GM19467 (cell line): ENCODE results near the gene ATXN1.

Experiments
- ATAC-seq: cut with Tn5 transposase; IDR thresholded peaks from one replicate; pipeline ENCODE4 v1.9.1; 2021; ENCODE audit warnings: mild to moderate bottlenecking, moderate library complexity; ENCODE audit not compliant: unreplicated experiment

The ATXN1 gene

DNA sequence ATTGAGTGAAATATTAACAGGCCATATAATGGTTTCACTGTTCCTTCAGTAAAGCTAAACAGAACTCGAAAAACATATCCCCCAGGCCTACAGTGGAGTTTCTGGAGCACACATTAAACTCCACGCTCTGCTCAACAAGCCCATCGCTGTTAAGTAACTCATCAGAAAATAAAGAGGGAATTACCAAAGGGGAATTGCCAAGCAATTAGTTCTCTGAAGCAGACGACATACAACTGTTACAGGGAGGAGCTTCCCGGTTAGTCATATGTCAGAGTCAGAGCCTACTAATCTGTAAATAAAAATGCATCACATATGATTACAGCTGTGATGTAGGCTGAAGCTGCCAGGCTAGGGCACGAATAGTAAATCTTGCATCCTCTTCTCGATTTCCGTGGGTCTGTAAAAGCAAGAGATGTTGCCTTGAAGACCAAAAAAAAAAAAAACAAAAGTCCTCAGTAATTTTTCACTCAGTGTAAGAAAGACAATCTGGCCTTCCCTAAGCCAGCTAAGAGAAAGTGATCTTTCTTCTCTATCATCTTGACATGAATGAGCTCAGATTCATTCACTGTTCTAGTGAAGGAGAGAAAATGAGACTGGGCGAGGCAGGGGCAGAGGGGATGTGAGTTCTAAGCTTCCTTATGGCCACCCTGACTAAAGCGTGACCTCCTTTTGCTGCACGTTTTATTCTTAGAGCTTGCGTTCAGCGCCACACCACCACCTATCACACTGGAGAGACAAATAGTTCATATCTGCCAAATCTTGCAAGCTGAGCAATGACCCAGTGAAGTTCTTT lies 13.8 kb downstream of the ATXN1 start:
- ATAC-seq: no peak

DNA sequence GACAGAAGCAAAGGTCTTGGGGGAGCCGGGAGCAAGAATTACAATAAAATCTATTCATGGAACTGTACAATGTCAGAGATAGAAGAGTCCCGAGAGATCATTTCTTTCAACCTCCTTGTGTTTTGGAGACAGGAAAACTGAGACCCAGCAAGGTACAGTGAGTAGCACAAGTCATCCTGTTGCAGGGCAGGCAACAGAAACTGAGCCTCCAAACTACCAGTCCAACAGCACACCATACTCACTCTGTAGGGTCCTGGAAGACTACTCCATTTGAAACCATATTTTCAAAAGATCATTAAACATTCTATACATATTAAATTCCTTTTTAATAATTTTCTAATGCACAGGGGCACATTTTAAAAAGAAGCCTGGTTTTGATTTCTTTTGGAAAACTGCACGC lies 14.4 kb downstream of the ATXN1 start:
- no peak for ATAC-seq

DNA sequence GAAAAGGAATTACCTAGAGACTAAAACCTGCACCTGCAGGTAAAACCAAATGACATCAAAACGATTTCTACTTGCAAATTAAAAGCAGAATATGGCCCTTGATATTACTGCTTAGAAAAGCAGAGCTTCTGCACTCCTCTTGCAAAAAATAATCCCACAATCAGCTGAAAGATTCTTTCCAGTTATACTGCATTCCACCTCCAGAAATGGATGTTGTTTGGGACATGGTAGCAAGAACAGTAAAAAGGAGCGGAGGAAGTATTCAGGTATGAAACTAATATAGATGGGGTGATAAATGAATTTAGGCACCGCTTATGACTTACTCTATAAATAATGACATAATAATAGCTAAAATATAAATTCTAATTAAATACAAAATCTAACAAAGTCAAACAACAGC lies 14.9 kb downstream of the ATXN1 start:
- no peak for ATAC-seq

DNA sequence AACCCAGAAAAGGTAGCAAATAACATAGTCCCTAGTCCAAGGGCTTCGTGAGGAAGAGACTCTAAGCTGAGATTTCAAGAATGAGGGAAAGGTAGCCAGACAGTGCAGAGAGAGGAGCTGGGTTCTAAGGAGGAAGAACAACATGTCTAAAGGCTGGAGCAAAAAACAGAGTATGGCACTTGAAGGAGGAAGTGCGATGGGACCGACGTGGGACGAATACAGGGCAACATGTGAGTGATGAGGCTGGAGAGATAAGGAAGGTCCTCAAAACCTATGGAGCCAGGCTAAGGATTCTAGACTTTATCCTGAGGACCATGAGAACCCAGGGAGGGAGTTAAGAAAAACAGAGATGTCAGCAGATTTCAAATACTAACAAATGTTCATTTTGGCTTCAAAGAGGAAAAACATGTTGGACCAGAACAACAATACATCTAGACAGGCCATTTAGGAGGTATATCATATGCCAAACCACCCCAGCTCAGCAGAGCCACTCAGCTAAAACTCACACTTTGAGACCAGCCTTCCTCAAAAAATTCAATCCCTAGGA lies 17.5 kb downstream of the ATXN1 start:
- ATAC-seq: no peak

DNA sequence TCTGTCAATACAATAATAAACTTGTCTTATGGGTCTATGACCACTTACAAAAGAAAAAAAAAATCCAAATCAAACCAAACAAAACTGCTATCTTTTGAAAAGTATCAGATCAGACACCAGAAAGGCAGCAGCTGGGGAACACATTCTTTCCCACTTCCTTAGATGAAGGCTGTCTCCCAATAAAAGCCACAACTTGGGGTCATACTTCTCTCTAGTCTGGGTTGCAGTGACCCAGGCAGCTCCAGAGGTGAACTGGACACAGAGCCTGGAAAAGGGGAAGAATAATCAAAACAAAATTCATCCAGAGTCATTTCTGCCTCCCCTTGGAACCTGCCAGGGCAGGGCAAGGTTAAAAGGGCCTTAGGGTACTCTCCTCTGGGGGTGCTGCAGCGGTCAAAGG lies 19.1 kb downstream of the ATXN1 start:
- ATAC-seq: no peak

DNA sequence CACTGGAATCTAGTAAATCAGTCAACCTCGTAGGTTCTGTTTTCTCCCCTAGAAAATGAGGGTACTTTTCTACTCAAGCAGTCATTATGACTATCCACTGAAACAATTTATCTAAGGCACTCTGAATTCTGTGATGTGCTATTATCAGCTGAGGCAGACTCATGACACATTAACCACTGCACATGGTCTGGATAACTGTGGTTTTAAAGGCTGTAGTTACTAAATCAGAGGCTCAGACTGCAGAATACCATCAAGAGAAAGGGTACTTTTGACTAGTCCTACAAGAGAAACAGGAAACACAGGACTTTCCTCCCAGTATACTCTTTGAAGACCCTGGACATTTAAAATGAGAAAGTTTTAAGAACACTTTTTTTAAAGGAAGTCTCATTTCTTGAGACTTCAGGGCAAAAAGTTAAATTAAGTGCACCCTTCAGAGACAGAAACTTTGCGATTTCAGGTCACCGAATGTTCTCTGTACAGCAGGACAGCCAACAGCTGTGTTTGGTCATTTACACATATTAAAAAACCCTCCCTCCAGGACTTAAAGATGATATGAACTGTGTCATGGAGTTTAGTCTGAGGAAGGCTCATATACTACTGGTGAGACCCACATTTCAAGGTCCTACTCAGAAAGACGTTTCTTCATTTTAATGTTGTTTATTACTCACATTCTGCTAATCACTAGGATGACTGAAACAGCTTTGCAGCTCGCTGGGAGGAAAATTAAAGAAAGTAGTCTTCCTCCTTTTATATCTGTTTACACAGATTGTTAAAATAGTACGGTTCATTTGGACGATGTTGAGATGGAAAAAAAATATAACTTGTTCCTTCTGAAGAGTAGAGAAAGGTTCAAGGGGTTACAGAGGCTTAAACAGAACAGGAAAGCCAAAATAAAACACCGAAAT lies 19.9 kb downstream of the ATXN1 start:
- ATAC-seq: no peak

DNA sequence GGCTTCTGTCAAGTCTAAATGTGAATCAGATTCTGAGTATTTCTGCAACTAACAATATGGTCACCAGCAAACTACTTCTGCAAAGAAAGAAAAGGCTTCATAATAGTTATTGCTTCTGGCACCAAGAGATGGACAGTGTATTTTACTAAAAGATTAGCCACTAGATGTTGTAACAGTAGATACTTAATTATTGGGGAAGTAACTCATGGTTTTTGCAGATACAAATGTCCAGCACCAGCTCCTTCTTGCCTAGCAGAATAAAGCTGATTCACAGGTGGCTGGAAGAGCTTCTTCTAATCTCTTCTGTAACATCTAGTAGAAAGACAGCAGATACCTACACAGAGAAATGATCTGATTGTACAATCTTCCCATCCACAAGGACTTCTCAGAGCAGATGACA lies 21.2 kb downstream of the ATXN1 start:
- no peak for ATAC-seq

DNA sequence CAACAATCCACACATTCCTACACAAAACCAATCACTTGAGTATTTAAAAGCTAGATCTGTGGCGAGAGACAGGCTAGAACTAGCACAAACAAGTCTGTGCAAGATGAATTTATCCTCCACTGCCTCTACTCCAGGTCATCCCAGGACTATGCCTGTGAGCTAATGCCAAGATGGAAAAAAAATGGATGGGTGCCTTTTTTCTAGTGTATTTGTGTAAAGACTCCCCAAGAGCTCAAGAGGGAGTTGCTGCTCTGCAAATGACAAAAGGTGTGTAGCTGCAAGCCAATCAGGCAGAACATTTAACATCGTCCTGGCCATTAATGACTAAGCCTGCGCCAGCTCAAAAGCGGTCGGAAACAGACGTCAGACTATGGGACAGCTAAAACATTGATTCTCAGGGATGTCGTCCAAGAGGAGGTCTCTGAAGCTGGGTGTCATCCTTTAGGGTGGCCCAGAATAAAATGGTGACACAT lies 21.9 kb downstream of the ATXN1 start:
- ATAC-seq: no peak

DNA sequence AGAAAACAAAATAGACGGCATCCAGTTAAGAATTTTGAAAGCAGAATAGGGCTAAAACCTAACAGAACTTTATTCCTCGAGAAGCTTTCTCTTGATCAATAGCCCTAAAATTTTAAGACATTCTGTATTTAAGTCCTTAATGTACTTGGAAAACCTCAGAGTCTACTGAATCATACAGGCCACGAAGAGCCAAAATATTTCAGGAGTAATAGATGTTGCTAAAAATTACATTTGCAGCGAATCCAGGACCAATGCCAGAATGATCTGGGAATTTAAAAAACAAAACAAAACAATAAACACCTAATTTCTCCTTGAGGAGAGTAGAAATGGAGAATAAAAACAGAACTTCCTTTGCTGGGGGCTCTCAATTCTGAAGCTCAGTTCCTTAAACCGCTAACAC lies 23.3 kb downstream of the ATXN1 start:
- ATAC-seq: no peak

DNA sequence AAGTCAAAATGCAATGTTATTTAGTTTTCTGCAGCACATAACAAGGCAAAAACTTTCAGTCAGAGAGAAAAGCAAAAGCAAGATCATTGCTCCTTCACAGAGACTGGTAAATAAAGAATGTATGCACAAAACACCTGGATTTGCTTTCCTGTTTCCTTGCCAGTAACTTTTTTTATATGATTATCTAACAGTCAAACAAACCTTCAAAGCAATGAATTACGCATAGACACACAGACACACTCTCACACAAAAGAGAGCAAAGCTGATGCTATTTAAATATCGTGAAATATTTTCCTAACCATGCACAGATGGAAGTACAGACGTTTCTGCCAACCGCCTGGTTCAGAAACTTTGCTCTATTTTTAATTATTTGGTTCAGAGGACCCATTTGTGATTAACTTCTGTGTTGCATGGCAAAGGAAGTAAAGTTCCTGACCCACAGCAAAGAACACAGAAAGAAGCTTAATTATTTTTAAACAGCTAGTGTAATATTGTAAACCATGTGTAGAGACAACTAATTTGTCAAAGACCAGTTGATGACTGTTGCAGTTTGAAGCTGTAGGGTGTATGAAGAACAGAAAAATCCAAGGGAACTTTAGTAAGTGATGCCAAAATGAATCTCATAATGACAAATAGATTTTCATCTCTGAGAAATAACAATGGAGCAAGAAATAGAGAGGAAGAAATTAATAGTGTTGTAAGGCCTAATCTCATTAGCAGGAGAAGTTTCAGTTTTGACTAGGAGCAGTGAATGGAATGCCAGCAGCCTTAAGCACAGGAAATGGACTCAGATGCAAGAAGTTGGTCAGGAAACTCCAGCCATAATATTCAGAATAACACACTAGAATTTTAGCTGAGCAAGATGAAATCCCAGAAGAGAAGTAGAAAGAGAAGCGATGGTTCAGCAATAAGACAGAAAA lies 24.1 kb downstream of the ATXN1 start:
- no peak for ATAC-seq

DNA sequence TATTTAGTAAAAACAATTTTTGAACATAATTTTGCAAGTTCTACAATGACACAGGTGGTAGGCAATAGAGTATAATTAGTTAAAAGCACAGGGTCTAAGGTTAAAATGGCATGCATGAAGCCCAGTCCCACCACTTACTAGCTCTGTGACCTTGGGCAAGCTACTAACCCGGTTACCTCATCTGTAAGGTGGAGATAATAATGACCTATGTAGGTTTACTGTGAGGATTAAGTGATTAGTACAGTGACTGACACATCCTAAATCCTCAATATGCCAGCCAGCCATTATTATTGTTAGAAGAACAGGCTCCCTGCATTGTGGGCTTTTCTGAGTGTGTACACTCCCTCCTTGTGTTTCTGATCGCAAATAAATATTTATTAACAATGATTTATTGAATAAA lies 26.2 kb downstream of the ATXN1 start:
- no peak for ATAC-seq

DNA sequence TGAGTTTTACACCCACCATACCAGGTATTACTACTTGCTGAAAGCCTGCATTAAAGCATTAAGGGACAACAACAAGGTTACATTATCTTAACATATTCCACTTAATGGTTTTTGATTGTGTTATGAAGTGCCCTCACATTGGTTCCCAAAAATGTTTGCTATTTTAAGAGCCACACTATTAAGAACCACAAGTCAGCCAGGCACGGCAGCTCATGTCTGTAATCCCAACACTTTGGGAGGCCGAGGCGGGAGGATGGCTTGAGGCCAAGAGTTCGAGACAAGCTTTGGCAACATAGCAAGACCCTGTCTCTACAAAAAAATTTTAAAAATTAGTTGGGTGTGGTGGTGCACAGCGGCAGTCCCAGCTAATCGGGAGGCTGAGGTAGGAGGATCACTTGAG lies 28.2 kb downstream of the ATXN1 start:
- ATAC-seq: no peak

DNA sequence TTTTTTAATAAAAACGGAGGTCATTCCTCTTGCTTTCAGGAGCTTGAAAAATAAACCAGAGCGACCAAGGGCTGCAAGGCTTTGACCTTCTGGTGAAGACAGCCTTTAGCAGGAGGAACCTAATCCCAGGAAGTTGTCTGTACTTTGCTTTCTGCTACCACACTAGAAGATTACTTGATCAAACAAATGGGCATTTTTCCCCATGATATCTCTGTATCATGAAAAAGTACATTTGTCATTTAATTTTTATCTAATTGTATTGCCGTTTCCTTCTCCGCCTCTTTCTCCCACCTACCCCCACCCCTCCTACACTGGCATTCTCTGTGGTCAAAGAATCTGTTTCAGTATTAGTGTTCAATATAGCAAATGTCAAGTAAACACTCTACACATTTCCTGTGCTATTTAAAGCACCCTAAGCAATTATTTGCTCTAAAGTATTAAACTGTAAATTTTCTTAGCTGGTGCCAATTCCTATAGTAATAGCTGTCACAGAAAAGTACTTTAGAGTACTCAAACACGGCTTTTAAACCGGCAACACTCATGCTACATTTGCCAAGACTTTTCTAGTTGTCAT lies 29.7 kb downstream of the ATXN1 start:
- ATAC-seq: peak; percentile 93

DNA sequence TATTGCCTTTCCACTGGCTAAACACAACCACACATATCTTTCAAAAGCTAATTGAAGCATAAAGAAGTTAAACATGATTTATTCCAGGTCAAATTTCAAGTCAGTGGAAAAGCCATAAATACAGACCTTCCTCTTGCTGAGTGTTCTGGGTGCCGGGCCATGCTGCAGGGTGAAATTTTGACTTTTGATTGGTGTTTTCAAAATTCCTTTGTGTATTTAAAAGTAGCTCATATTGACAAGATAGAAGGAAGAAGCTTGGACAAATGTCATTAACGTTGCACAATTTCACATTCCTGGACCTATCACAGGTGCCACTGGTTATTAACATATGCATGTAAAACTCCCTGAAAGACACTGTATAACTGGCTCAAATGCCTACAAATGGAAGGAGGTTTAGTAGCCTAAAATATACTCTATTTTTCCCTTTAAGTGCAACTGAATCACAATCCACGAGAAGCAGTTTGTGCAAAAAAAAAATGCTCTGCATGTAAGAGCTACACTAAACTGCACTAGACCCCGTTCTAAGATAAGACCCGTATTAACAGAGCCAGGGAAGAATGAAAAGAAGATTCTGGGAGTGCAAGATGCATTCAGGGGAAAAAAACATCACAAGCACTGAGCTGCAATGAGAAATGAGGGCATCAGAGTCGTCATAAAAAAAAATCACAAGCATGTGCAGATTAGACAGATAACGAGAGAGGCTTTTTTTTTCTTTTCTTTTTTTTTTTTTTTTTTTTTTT lies 30.4 kb downstream of the ATXN1 start:
- ATAC-seq: no peak

DNA sequence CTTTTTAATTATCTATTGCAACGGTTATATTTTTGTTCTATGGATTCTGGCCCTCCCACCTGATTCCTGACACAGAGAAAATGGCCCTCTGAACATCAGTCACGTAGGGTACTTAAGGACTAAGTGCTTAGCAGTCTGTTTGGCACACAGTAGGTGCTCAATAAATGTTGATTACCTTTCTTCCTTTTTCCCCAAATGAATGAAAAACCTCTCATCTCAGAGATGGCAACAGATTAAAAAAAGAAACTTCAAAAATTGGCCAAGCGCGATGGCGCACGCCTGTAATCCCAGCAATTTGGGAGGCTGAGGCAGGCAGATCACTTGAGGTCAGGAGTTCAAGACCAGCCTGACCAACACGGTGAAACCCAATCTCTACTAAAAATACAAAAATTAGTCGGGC lies 31.5 kb downstream of the ATXN1 start:
- no peak for ATAC-seq

DNA sequence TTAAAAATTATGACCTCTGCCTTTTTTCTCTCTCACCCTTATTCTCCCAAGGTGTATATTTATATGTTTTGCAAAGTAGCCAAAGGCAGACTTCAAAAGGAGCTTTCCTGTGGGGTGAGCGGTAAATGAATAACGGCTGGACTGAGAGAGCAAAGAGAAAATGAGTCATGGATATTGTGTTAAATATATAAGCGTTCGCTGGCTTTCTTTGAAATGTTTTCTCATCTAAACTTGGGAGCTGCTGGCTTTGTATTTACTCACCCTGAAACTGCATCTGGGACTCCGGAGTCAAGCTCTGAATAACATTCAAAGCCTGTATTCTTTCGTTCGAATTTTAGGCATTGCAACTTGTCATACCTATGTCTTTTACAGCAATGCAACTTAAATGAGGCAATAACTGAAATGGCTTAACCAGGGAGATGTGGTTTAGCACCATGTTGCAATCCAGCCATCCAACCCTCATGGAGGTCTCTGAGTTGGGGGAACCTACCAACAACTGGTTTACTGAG lies 32.0 kb downstream of the ATXN1 start:
- ATAC-seq: no peak

DNA sequence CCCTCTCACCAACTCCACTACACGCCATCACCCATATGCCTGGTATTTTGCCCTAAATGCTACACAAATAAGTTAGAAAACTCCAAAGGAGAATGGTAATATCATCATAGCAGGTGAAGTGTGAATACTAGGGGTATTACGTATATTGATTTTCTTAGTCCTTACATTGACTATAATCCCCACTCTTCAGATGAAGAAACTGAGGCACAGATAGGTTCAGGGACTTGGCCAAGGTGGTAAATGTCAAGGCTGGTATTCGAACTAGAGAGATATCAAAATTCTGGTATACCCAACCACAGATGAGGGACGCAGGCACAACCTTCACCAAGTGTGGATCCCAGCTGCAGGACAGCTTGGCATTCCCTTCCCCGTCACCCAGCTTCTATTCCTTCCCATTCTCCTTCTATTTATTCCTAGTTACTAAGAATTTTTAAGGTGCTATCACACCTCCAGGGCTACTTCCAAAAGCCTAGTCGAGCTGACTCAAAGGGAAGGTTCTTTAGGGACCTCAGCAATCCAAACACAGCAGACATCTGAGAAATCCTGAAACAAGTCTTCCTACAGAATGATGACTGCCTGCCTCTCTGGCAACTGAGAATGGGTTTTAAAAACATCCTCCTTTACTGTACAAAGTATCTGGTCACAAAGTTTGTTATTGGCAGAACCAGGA lies 32.6 kb downstream of the ATXN1 start:
- no peak for ATAC-seq

DNA sequence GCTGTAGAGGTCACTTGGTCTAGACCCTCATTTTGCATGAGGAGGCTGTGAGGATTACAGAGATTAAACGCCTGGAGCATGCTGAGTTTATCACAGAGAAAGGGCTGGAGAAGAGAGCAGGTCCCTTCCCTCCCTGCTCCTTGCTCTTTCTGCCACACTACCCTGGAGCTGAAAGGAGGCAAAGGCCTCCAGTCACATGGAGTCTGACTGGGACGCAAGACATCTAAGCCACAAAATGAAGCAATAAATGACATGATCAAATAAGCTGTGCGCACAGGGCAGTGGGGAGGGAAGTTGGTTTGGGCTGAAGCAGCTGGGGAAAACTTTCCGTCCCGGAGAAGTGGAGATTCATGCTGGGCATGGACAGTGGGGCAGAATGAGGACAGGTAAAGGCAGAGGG lies 33.3 kb downstream of the ATXN1 start:
- no peak for ATAC-seq
